Upper lobe of left lung (tissue), 6 donors: ENCODE data around the gene AKNA. TPM values are rescaled to one million over a fixed set of nuclear protein-coding genes. Genes with fewer than 3 reads are reported as not detected.

Source experiments
- ATAC-seq, 2 donors: fragments of 200-7000 bp; cut with Tn5 transposase; one replicate each; pipeline ENCODE4 v1.9.1; 2022; ENCODE audit warnings: mild to moderate bottlenecking in 2 of 2, moderate library complexity in 2 of 2; ENCODE audit not compliant: low FRiP score in 2 of 2
- DNase-seq, 2 donors: peaks; one replicate each; pipeline ENCODE4 v3.0.0-alpha.2; 2019 to 2020
- H3K27ac ChIP-seq, 4 donors: fragments of 200-600 bp; sonication (generic); one replicate each; pipeline ENCODE4 v1.5.1; 2016 to 2019
- H3K27me3 ChIP-seq, 4 donors: fragments of 200-600 bp; sonication (generic); one replicate each; pipeline ENCODE4 v1.5.1; 2017 to 2019
- H3K36me3 ChIP-seq, 4 donors: fragments of 200-600 bp; sonication (generic); one replicate each; pipeline ENCODE4 v1.5.1; 2016 to 2019
- H3K4me1 ChIP-seq, 4 donors: fragments of 200-600 bp; sonication (generic); one replicate each; pipeline ENCODE4 v1.5.1; 2018 to 2019
- H3K4me3 ChIP-seq, 4 donors: fragments of 200-600 bp; sonication (generic); one replicate each; pipeline ENCODE4 v1.5.1; 2017 to 2019; ENCODE audit warnings: mild to moderate bottlenecking in 2 of 4, moderate library complexity in 1 of 4
- H3K9me3 ChIP-seq, 4 donors: fragments of 200-600 bp; sonication (generic); one replicate each; pipeline ENCODE4 v1.5.1; 2018 to 2019
- CTCF ChIP-seq, 6 experiments: fragments of 450-650 bp in 4 of 6; fragments of 200-600 bp in 2 of 6; sonication (generic) in 2 of 6; IDR thresholded peaks; one replicate each; pipeline ENCODE4 v1.5.1; 2016 to 2019; ENCODE audit warnings: antibody characterized with exemption in 6 of 6
- EP300 ChIP-seq, 4 donors: sonication (generic); formaldehyde crosslinking; IDR thresholded peaks; one replicate each; pipeline ENCODE4 v1.5.1; 2017; ENCODE audit warnings: antibody characterized with exemption in 4 of 4, control low read depth in 2 of 4
- POLR2A ChIP-seq, 4 donors: fragments of 450-650 bp; IDR thresholded peaks; one replicate each; pipeline ENCODE4 v1.5.1; 2016 to 2017; ENCODE audit warnings: antibody characterized with exemption in 4 of 4, mild to moderate bottlenecking in 2 of 4
- POLR2AphosphoS5 ChIP-seq, 2 donors: sonication (generic); formaldehyde crosslinking; IDR thresholded peaks; one replicate each; pipeline ENCODE4 v1.5.1; 2017; ENCODE audit warnings: antibody characterized with exemption in 2 of 2
- WGBS, 2 donors: methylation state at CpG; one replicate each; pipeline ENCODE4 v1.1.5; 2017 to 2018; 5-methylcytosine and 5-hydroxymethylcytosine counted together
- total RNA-seq, 6 donors: library from RNA; depleted of rRNA in 4 of 6; stranded (reverse); fragments of >200 nt in 4 of 6; gene quantifications; one replicate each; pipeline versions ENCODE4 v1.1.0 to v1.2.1, GENCODE V29; 2016 to 2021
- donor health status: DM: no; HTN: no; CAD: no; lungs with moderate emphysema.
- donor health status: DM: no; HTN: yes; CAD: no; lungs with severe emphysema.

Gene AKNA
- total RNA-seq, 6 donors from 2014 or later: 38.3 to 152 (median 61.5) TPM

GRCh38 chr9:114413861-114414301, 26.1 kb upstream of the AKNA start:
- Histone ChIP-seq H3K27ac (no peak overlapping the region), H3K36me3 (no peaks in the 10 kb centered on the region), H3K27me3 (no peaks in the 10 kb centered on the region), H3K9me3 (no peaks in the 10 kb centered on the region), H3K4me3 (no peak overlapping the region), H3K4me1 (no peaks in the 10 kb centered on the region)
- ATAC-seq: no peak
- TF ChIP-seq POLR2AphosphoS5 (IDR thresholded peaks at IDR 0.05) (no peak), EP300 (IDR thresholded peaks at IDR 0.05) (no peak), CTCF (IDR thresholded peaks at IDR 0.05) (no peak), POLR2A (IDR thresholded peaks at IDR 0.05) (no peak)
- DNase-seq: no peak
- 54 to 63% methylated on average over 5 of the region's 5 CpGs for WGBS, 2 donors

- TF ChIP-seq POLR2A (IDR thresholded peaks at IDR 0.05) (no peak), CTCF (IDR thresholded peaks at IDR 0.05) (no peak), EP300 (IDR thresholded peaks at IDR 0.05) (no peak), POLR2AphosphoS5 (IDR thresholded peaks at IDR 0.05) (no peak)
- no peak for ATAC-seq
- Histone ChIP-seq H3K27ac (no peak overlapping the region), H3K4me1 (no peaks in the 10 kb centered on the region), H3K4me3 (no peak overlapping the region), H3K36me3 (no peaks in the 10 kb centered on the region), H3K27me3 (no peaks in the 10 kb centered on the region), H3K9me3 (no peaks in the 10 kb centered on the region)
- DNase-seq: no peak
- WGBS, 2 donors: 90 to 91% methylated on average over 3 to 12 of the region's 12 CpGs
Observed at GRCh38 chr9:114412048-114412683, 24.4 kb upstream of the AKNA start.

GRCh38 chr9:114411452-114411851, 23.7 kb upstream of the AKNA start:
- ATAC-seq (no peak), DNase-seq (no peak)
- WGBS, 2 donors: 89 to 95% methylated on average over 6 of the region's 6 CpGs
- Histone ChIP-seq H3K9me3 (no peaks in the 10 kb centered on the region), H3K27me3 (no peaks in the 10 kb centered on the region), H3K4me3 (no peak overlapping the region), H3K27ac (no peak overlapping the region), H3K36me3 (no peaks in the 10 kb centered on the region), H3K4me1 (no peaks in the 10 kb centered on the region)
- TF ChIP-seq POLR2A (IDR thresholded peaks at IDR 0.05) (no peak), POLR2AphosphoS5 (IDR thresholded peaks at IDR 0.05) (no peak), EP300 (IDR thresholded peaks at IDR 0.05) (no peak), CTCF (IDR thresholded peaks at IDR 0.05) (no peak)

GRCh38 chr9:114410910-114411309, 23.1 kb upstream of the AKNA start:
- Histone ChIP-seq H3K9me3 (no peaks in the 10 kb centered on the region), H3K27me3 (no peaks in the 10 kb centered on the region), H3K4me1 (peaks cover 0 to under 1% (median 0%) of the 10 kb centered on the region in 4 donors), H3K27ac (no peak overlapping the region), H3K4me3 (no peak overlapping the region), H3K36me3 (no peaks in the 10 kb centered on the region)
- TF ChIP-seq POLR2AphosphoS5 (IDR thresholded peaks at IDR 0.05): no peak
- no peak for TF ChIP-seq CTCF (IDR thresholded peaks at IDR 0.05)
- no peak for TF ChIP-seq EP300 (IDR thresholded peaks at IDR 0.05)
- no peak for TF ChIP-seq POLR2A (IDR thresholded peaks at IDR 0.05)
- DNase-seq (no peak), ATAC-seq (no peak)
- WGBS, 2 donors: 89 to 95% methylated on average over 8 of the region's 8 CpGs

- peaks cover 0 to 8% (median 0%) of the 10 kb centered on the region in 4 donors for H3K4me1 ChIP-seq
- DNase-seq (no peak), ATAC-seq (no peak)
- WGBS, 2 donors: 67 to 77% methylated on average over 5 of the region's 5 CpGs
- H3K36me3 ChIP-seq: no peaks in the 10 kb centered on the region
- no peaks in the 10 kb centered on the region for H3K9me3 ChIP-seq
- H3K27ac ChIP-seq: no peak overlapping the region
- H3K27me3 ChIP-seq: no peaks in the 10 kb centered on the region
- no peak for TF ChIP-seq POLR2A (IDR thresholded peaks at IDR 0.05)
- no peak for TF ChIP-seq CTCF (IDR thresholded peaks at IDR 0.05)
- no peak for TF ChIP-seq POLR2AphosphoS5 (IDR thresholded peaks at IDR 0.05)
- TF ChIP-seq EP300 (IDR thresholded peaks at IDR 0.05): no peak
- H3K4me3 ChIP-seq: no peak overlapping the region
Observed at GRCh38 chr9:114409842-114410241, 22.1 kb upstream of the AKNA start.
